GM19099 (cell line): ENCODE measurements around the gene ECI2.

Source experiments
- POLR2A ChIP-seq: IDR thresholded peaks from 3 replicates; pipeline ENCODE4 v1.6.1; 2011; ENCODE audit warnings: low read depth; ENCODE audit not compliant: insufficient read length; ENCODE audit errors: extremely low read depth

Gene ECI2, protein sequence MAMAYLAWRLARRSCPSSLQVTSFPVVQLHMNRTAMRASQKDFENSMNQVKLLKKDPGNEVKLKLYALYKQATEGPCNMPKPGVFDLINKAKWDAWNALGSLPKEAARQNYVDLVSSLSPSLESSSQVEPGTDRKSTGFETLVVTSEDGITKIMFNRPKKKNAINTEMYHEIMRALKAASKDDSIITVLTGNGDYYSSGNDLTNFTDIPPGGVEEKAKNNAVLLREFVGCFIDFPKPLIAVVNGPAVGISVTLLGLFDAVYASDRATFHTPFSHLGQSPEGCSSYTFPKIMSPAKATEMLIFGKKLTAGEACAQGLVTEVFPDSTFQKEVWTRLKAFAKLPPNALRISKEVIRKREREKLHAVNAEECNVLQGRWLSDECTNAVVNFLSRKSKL

DNA sequence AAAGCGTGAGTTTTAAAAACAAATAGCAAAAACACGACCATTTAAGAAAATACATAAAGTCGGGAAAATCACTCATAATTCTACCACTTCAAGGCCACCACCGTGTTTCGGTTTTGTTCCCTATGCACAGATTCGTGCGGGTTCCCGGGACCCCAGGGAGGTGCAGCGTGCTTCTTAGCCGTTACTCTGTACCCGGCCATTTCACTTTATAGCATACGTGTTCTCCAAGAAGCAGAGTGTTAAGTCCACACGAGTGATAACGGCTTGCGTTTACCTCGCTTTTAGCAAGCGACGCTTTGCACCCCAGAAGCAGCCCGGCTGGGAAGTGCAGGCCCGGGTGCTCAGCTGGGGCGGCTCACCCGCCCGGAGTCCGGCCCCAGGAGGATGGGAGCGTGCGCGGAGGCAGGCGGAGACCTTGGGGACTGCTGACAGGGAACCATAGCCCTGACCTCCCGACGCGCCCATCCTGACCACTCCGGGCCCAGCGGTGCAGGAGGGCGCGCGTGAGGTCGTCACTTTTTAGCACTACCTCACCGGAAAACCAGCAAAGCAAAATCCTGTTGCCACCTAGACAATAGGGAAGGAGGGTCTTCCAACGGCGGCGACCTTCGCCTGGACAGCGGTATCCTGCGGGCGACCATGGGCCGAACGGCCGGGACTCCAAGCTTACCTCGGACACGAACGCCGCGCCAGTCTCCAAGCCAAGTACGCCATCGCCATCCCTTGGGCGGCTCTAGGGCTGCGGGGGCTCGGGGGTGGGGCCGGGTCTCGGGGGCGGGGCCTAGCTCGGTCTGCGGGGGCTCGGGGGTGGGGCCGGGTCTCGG lies at the start of gene ECI2:
ECI2 (minus strand) TSS at position 735 of the 824 bp plus-strand sequence; CDS start at position 720, 15 bp downstream.
- TF ChIP-seq POLR2A, result peak; percentile 43

DNA sequence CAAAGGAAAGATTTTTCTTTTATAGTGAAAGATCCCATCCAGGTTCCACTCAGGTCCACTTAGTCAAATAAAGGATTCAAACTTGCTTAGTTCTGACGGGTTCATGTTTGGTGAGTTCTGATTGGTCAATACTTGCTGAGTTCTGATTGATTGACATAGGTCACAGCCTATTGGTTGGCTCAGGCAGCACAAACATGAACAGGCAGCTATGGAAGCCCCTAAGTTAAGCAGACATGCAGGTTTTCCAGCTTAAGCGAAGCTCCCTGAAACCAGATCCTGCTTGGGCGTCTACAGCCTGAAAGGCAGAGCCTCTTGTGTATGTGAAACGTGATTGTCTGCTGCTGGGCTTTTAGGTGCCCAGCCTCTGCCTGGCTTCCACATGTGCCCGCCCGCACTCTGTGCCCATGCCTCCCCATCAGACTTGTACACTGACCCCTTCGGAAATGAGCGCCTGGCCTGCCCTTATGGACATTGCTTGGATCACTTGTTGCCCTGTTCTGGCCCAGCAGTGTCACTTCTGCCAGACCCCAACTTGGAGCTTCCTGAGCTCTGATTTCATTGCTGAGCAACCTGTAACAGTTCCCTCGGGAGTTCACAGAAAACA lies 45.4 kb upstream of the ECI2 start:
- no peak for TF ChIP-seq POLR2A

- no peak for TF ChIP-seq POLR2A
Measured at GRCh38 chr6:4179960-4180651, 44.7 kb upstream of the ECI2 start.

- no peak for TF ChIP-seq POLR2A
Measured at GRCh38 chr6:4178737-4179333, 43.5 kb upstream of the ECI2 start.

DNA sequence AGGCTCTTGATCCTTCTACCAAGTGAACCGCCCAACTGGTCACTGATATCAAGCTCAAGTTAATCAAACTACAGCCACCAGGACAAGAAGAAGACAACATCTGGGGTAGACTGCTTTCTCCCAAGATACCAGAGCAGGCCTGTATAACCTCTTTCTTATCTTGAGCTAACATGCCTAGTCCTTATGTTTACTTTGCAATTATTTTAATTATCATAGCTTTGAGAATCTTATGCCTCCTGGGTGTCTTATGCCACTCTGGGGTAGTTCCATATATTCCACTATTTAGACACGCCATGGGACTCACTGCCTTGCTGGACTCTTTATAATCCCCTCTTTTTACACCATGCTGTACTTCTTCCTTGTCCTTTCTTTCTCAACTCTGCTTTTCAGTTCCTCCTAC lies 41.5 kb upstream of the ECI2 start:
- TF ChIP-seq POLR2A, result no peak

GRCh38 chr6:4174042-4174441 lies 38.7 kb upstream of the ECI2 start:
- TF ChIP-seq POLR2A, result no peak

- TF ChIP-seq POLR2A, result no peak
Measured at GRCh38 chr6:4172368-4172767, 37.0 kb upstream of the ECI2 start.

DNA sequence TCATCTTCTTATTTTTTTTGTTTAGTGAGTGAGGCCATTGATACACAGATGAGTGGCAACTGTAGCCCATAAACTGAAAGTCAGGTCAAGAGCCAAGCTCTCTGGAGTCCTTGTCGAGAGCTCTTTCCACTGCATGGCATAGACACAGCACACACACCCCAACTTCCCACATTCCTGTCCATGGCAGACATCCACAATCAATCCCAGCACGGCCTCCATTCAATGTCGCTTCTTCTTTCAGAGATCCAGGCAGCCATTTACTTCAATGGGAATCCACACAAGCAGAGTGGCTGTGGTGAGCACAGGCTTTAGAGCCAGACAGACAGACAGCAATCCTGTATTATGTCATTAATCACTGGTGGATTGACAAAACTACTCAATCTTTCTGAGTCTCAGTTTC lies 34.9 kb upstream of the ECI2 start:
- TF ChIP-seq POLR2A, result no peak

DNA sequence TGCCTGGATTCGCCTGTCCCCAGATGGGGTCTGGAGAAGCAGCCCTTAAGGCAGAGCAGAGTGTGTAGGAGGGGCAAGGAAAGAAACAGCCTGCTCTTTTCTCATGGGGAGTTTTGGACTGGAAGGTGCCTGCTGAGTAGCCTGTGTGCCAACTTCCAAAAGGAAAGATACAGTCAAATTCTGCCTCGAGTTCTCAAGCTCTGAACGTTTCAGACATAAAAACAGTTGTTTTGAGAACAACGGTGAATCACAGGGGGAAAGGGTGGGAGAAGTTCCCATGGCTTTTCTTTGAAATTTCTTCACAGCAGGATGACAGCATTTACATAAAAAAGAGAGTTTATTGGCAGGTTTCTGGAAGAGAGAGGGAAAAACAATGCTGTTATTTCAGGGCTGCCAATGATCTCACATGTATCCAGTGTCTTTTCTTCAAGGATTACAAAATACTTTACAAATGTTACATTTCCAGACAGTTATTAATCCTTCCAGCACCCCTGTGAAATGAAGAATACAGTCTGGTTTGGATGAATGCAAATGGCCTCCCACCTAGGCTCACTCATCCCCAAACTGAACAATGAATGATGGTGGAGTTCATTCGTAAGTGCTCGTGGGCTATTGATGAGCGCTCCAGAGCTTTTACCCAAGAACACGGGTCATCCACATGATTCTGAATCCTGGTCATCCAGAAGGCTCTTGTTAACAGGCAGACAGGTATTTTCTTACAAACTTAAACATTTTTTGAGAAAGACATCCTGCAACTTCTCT lies 33.8 kb upstream of the ECI2 start:
- no peak for TF ChIP-seq POLR2A

DNA sequence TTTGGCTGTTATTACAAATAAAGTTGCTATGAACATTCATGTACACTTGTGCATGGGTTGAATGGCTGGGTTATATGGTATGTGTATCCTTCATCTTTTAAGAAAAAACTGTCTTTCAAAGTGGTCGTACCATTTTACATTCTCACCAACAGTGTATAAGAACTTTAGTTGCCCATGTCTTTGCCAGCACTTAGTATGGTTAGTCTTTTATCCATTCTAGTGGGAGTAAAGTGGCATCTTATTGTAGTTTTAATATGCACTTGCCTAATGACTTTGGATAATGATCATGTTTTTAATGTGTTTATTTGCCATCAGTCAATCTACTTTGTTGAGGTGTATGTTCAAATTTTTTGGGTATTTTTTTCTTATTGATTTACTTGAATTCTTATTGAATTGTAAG lies 32.5 kb upstream of the ECI2 start:
- no peak for TF ChIP-seq POLR2A

DNA sequence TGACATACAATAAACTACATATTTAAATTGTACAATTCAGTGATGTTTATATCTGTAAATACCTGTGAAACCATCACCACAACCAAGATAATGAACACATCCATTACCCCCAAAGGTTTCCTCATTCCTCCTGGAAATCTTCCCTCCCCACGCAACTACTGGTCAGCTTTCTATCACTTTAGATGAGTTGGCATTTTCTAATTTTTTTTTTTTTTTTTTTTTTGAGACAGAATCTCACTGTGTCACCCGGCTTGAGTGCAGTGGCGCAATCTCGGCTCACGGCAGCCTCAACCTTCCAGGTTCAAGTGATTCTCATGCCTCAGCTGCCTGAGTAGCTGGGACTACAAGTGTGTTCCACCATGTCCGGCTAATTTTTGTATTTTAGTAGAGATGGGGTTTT lies 31.7 kb upstream of the ECI2 start:
- TF ChIP-seq POLR2A, result no peak

- no peak for TF ChIP-seq POLR2A
Measured at GRCh38 chr6:4164456-4164855, 29.1 kb upstream of the ECI2 start.

- no peak for TF ChIP-seq POLR2A
Measured at GRCh38 chr6:4164117-4164442, 28.7 kb upstream of the ECI2 start.
